HCT116 (cell line): Measurements from ENCODE around the gene BCAP31.

ENCODE experiments used
- CEBPB ChIP-seq: IDR thresholded peaks from 2 replicates; pipeline ENCODE4 v1.6.1; 2012; ENCODE audit warnings: low read depth
- CTCF ChIP-seq, 3 experiments: fragments of 200-600 bp in 1 of 3; sonication (generic) in 1 of 3; IDR thresholded peaks in 2 of 3; conservative IDR thresholded peaks in 1 of 3; 2 replicates each; pipeline ENCODE4 v1.5.1; 2012 to 2017; ENCODE audit warnings: low read depth in 2 of 3, low read length in 2 of 3, antibody characterized with exemption in 1 of 3, borderline replicate concordance in 1 of 3, control low read depth in 1 of 3, mild to moderate bottlenecking in 1 of 3, mixed read lengths in 1 of 3, mixed run types in 1 of 3, moderate library complexity in 1 of 3; ENCODE audit not compliant: insufficient read depth in 1 of 3
- EZH2 ChIP-seq: fragments of 200-600 bp; sonication (generic); IDR thresholded peaks from 2 replicates; pipeline ENCODE4 v1.6.1; 2017; ENCODE audit warnings: antibody characterized with exemption, mixed run types
- FOSL1 ChIP-seq: IDR thresholded peaks from 2 replicates; pipeline ENCODE4 v1.6.1; 2012; ENCODE audit warnings: low read depth
- RAD21 ChIP-seq: IDR thresholded peaks from 2 replicates; pipeline ENCODE4 v1.6.1; 2012; ENCODE audit warnings: low read depth, mild to moderate bottlenecking
- REST ChIP-seq: IDR thresholded peaks from 2 replicates; pipeline ENCODE4 v1.6.1; 2012; ENCODE audit warnings: low read depth
- ZNF274 ChIP-seq: fragments of 200-500 bp; sonication (Bioruptor generic); IDR thresholded peaks from 2 replicates; pipeline ENCODE4 v1.6.1; 2014; ENCODE audit warnings: mild to moderate bottlenecking, low read depth, low read length, inconsistent platforms

GRCh38 chrX:153725039-153725831, 1.0 kb upstream of the BCAP31 start:
- TF ChIP-seq EZH2 (no peak), FOSL1 (no peak), CTCF (IDR thresholded peaks at IDR 0.05 in 2 of 3, conservative IDR thresholded peaks at IDR 0.05 in 1 of 3; ENCODE audit: borderline replicate concordance in 1 of 3, insufficient read depth in 1 of 3, low read depth in 2 of 3, low read length in 2 of 3) (no peak), RAD21 (no peak), REST (no peak), ZNF274 (no peak), CEBPB (no peak)
